HepG2 (cell line): ENCODE results near the gene ACVR1B. TPM values are rescaled to one million over a fixed set of nuclear protein-coding genes. Genes with fewer than 3 reads are reported as not detected.

Experiments
- ATF1 ChIP-seq: IDR thresholded peaks from 2 replicates; pipeline ENCODE4 v1.6.1; 2016; ENCODE audit warnings: mild to moderate bottlenecking, control low read depth
- BRF2 ChIP-seq: sonication (generic); formaldehyde crosslinking; IDR thresholded peaks from 2 replicates; pipeline ENCODE4 v1.8.1; 2022; ENCODE audit warnings: mild to moderate bottlenecking, missing genetic modification reagents
- MAX ChIP-seq: IDR thresholded peaks from 2 replicates; pipeline ENCODE4 v1.6.1; 2012; ENCODE audit warnings: inconsistent platforms
- NFYC ChIP-seq: IDR thresholded peaks from 2 replicates; pipeline ENCODE4 v1.6.1; 2016; ENCODE audit warnings: missing genetic modification reagents, missing compliant biosample characterization
- RXRB ChIP-seq: IDR thresholded peaks from 2 replicates; pipeline ENCODE4 v1.6.1; 2016; ENCODE audit warnings: borderline replicate concordance, missing genetic modification reagents, missing compliant biosample characterization
- SOX6 ChIP-seq, 2 experiments: fragments of 450-650 bp in 1 of 2; sonication (generic) in 1 of 2; formaldehyde crosslinking in 1 of 2; IDR thresholded peaks; 2 replicates each; pipeline versions ENCODE4 v1.4.0 to v1.6.1; 2017 to 2020; ENCODE audit warnings: antibody characterized with exemption in 1 of 2, mild to moderate bottlenecking in 1 of 2, missing genetic modification reagents in 1 of 2
- WIZ ChIP-seq: sonication (generic); formaldehyde crosslinking; IDR thresholded peaks from 2 replicates; pipeline ENCODE4 v1.5.1; 2020; ENCODE audit warnings: mild to moderate bottlenecking, missing genetic modification reagents
- ZBTB26 ChIP-seq: IDR thresholded peaks from 2 replicates; pipeline ENCODE4 v1.6.1; 2016; ENCODE audit warnings: missing compliant biosample characterization, missing genetic modification reagents, borderline replicate concordance
- ZNF766 ChIP-seq: sonication (generic); formaldehyde crosslinking; IDR thresholded peaks from 2 replicates; pipeline ENCODE4 v1.5.0; 2020; ENCODE audit warnings: missing genetic modification reagents, borderline replicate concordance
- ZSCAN12 ChIP-seq: sonication (generic); formaldehyde crosslinking; IDR thresholded peaks from 2 replicates; pipeline ENCODE4 v1.9.0; 2021; ENCODE audit warnings: mild to moderate bottlenecking, missing genetic modification reagents
- polyA plus RNA-seq, 8 experiments: library from polyadenylated mRNA; depleted of rRNA in 3 of 8; stranded (reverse) in 7 of 8; unstranded in 1 of 8; fragments of >200 nt; fragmentation: Illumina TruSeq in 4 of 8; extraction: Trizol in 4 of 8; gene quantifications; 2 replicates each; pipeline versions ENCODE4 v1.2.1 to v1.2.3, GENCODE V29; 2011 to 2016; ENCODE audit warnings: low read depth in 4 of 8, missing spikeins in 1 of 8, mixed read lengths in 1 of 8; ENCODE audit not compliant: insufficient read depth in 1 of 8
- total RNA-seq, 5 experiments: library from RNA; depleted of rRNA; stranded (reverse); fragments of >200 nt; fragmentation: Illumina TruSeq; extraction: Trizol; gene quantifications; 2 replicates each; pipeline ENCODE4 v1.2.3, GENCODE V29; 2016; ENCODE audit warnings: low read depth in 1 of 5
- TF ChIP-seq, protein P1 (sequence below): sonication (generic); formaldehyde crosslinking; IDR thresholded peaks from 2 replicates; pipeline ENCODE4 v1.5.0; 2020; ENCODE audit warnings: missing genetic modification reagents
- TF ChIP-seq, protein P2 (sequence below): sonication (generic); formaldehyde crosslinking; IDR thresholded peaks from 2 replicates; pipeline ENCODE4 v1.5.0; 2020; ENCODE audit warnings: mild to moderate bottlenecking, missing genetic modification reagents, borderline replicate concordance

The ACVR1B gene
- total and polyA plus RNA-seq, 2 of the 13 experiments (the other 11 are each of a cell fraction or from before 2014, with no cell fraction given): 8.9 to 12.1 TPM

GRCh38 chr12:51951199-51951842, at the start of gene ACVR1B (continued):
- peak; percentile 25; the same call in 1 of the 2 replicates for TF ChIP-seq ZBTB26 (CRISPR knock-in tag)
- TF ChIP-seq, protein P1, sequence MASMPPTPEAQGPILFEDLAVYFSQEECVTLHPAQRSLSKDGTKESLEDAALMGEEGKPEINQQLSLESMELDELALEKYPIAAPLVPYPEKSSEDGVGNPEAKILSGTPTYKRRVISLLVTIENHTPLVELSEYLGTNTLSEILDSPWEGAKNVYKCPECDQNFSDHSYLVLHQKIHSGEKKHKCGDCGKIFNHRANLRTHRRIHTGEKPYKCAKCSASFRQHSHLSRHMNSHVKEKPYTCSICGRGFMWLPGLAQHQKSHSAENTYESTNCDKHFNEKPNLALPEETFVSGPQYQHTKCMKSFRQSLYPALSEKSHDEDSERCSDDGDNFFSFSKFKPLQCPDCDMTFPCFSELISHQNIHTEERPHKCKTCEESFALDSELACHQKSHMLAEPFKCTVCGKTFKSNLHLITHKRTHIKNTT (CRISPR knock-in tag): no peak
- TF ChIP-seq SOX6 (IDR thresholded peaks at IDR 0.05): no peak
- TF ChIP-seq SOX6 (CRISPR knock-in tag; IDR thresholded peaks at IDR 0.05): no peak
- TF ChIP-seq, protein P2, sequence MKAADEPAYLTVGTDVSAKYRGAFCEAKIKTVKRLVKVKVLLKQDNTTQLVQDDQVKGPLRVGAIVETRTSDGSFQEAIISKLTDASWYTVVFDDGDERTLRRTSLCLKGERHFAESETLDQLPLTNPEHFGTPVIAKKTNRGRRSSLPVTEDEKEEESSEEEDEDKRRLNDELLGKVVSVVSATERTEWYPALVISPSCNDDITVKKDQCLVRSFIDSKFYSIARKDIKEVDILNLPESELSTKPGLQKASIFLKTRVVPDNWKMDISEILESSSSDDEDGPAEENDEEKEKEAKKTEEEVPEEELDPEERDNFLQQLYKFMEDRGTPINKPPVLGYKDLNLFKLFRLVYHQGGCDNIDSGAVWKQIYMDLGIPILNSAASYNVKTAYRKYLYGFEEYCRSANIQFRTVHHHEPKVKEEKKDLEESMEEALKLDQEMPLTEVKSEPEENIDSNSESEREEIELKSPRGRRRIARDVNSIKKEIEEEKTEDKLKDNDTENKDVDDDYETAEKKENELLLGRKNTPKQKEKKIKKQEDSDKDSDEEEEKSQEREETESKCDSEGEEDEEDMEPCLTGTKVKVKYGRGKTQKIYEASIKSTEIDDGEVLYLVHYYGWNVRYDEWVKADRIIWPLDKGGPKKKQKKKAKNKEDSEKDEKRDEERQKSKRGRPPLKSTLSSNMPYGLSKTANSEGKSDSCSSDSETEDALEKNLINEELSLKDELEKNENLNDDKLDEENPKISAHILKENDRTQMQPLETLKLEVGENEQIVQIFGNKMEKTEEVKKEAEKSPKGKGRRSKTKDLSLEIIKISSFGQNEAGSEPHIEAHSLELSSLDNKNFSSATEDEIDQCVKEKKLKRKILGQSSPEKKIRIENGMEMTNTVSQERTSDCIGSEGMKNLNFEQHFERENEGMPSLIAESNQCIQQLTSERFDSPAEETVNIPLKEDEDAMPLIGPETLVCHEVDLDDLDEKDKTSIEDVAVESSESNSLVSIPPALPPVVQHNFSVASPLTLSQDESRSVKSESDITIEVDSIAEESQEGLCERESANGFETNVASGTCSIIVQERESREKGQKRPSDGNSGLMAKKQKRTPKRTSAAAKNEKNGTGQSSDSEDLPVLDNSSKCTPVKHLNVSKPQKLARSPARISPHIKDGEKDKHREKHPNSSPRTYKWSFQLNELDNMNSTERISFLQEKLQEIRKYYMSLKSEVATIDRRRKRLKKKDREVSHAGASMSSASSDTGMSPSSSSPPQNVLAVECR: 0 out of 2 replicates have a peak, but pooled peaks have one; percentile 12
- TF ChIP-seq ZNF766 (CRISPR knock-in tag): peak; percentile 15; the same call in 1 of the 2 replicates
- no peak for TF ChIP-seq RXRB (CRISPR knock-in tag)
- TF ChIP-seq ZSCAN12 (CRISPR knock-in tag): no peak
- no peak for TF ChIP-seq BRF2 (CRISPR knock-in tag)
- TF ChIP-seq NFYC (CRISPR knock-in tag): no peak
- peak; percentile 76 for TF ChIP-seq MAX
- no peak for TF ChIP-seq ATF1
- TF ChIP-seq WIZ (CRISPR knock-in tag): no peak
